Mammary epithelial cell (primary cell): ENCODE results near the gene NBEAL1.
"Not testable (repeated sequence)": the region's sequence is repeated elsewhere in the genome, so short reads cannot be mapped to it uniquely, and the experiment has no call there.

Source experiments
- CTCF ChIP-seq, 2 donors: IDR thresholded peaks in 1 of 2; conservative IDR thresholded peaks in 1 of 2; 2 replicates each; pipeline ENCODE4 v1.5.1; 2011 to 2012; ENCODE audit warnings: inconsistent platforms in 2 of 2, low read length in 2 of 2, mild to moderate bottlenecking in 2 of 2, control low read depth in 1 of 2, low read depth in 1 of 2; ENCODE audit not compliant: insufficient read depth in 1 of 2; ENCODE audit errors: extremely low read depth in 1 of 2
- EZH2 ChIP-seq: IDR thresholded peaks from 2 replicates; pipeline ENCODE4 v1.6.1; 2012; ENCODE audit warnings: low read length, inconsistent platforms, borderline replicate concordance

- TF ChIP-seq CTCF (conservative IDR thresholded peaks at IDR 0.05 in 1 of 2, IDR thresholded peaks at IDR 0.05 in 1 of 2; ENCODE audit: extremely low read depth in 1 of 2, insufficient read depth in 1 of 2, low read depth in 1 of 2, low read length in 2 of 2); EZH2: not testable (repeated sequence)
Measured at GRCh38 chr2:203253422-203254095, 238.9 kb downstream of the NBEAL1 start.
